ENCODE data around the gene EOGT. TPM values are rescaled to one million over a fixed set of nuclear protein-coding genes. Genes with fewer than 3 reads are reported as not detected.

Gene EOGT
- total RNA-seq, 6 experiments from 2014 or later, result 26.9 to 31.6 (median 28.2) TPM

DNA sequence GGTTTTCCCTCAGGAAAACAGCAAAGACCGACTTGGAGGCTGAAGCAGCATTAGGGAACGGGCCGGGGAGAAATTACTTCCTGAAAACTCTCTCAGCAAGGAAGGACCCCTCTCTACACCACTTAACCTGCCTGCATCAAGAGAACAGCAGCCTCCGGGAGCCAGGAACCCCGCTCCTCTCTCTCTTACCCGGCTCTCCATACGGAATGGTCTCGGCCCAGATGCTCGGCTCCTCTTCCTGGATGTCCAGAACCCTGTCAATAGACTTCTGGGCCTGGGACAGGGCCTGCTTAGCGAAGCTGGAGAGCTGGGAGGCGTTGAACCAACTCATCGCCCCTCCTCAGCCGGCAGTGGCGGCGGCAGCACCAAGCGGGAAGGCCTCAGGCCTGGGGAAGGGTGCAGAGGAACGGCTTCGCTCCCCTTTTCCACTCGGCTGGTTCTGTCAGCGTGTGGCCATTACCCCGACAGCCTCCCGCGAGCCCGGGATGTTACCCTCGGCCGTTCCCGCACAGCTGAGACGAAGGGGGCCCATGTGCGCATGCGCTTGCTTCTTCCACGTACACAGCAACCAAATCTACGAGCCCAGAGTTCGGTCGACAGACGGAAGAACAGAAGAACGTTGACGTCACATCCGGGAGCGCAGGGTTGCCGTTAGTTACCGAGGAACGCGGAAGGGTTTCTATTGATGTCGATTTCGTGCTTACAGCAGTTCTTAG lies 38.4 kb upstream of the EOGT start, which contains the start of gene TMF1:
TMF1 (minus strand) TSS at position 578 of the 716 bp plus-strand sequence; CDS start at position 331, 247 bp downstream.
- H3K4me3 Mint-ChIP-seq, result peak within 1 kb of the TSS; percentile 91
- peak within 1 kb of the TSS; percentile 99 for H3K27ac Mint-ChIP-seq
- H3K9me3 Mint-ChIP-seq, result no peaks in the 10 kb centered on the region
- peaks cover 33% of the 10 kb centered on the region for H3K4me1 Mint-ChIP-seq (ENCODE audit: low read depth)
- peaks cover 39% of the 10 kb centered on the region for H3K36me3 Mint-ChIP-seq (ENCODE audit: low read depth)
- H3K27me3 Mint-ChIP-seq (ENCODE audit: insufficient read depth), result no peaks in the 10 kb centered on the region
- peak; percentile 99 for DNase-seq
- TF ChIP-seq, protein P1, sequence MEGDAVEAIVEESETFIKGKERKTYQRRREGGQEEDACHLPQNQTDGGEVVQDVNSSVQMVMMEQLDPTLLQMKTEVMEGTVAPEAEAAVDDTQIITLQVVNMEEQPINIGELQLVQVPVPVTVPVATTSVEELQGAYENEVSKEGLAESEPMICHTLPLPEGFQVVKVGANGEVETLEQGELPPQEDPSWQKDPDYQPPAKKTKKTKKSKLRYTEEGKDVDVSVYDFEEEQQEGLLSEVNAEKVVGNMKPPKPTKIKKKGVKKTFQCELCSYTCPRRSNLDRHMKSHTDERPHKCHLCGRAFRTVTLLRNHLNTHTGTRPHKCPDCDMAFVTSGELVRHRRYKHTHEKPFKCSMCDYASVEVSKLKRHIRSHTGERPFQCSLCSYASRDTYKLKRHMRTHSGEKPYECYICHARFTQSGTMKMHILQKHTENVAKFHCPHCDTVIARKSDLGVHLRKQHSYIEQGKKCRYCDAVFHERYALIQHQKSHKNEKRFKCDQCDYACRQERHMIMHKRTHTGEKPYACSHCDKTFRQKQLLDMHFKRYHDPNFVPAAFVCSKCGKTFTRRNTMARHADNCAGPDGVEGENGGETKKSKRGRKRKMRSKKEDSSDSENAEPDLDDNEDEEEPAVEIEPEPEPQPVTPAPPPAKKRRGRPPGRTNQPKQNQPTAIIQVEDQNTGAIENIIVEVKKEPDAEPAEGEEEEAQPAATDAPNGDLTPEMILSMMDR (IDR thresholded peaks at IDR 0.05), result no peak

DNA sequence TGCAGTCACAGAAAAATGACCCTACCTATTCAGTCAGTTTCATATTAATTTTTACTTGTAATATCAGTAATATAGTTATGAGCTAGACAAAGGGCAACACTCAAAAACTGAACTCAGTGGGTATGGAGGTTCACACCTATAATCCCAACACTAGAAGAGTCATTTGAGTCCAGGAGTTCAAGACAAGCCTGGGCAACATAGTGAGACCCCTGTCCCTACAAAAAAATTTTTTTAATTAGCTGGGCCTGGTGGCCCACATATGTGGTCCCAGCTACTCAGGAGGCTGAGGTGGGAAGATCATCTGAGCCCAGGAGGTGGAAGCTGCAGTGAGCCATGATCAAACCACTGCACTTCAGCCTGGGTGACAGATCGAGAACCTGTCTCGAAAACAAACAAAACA lies 35.5 kb upstream of the EOGT start:
- no peak for DNase-seq
- Mint-ChIP-seq H3K9me3 (no peaks in the 10 kb centered on the region), H3K4me3 (peak overlapping the region; percentile 91), H3K4me1 (ENCODE audit: low read depth) (peaks cover 44% of the 10 kb centered on the region), H3K36me3 (ENCODE audit: low read depth) (peaks cover 40% of the 10 kb centered on the region), H3K27ac (peak overlapping the region; percentile 26; the same call in 1 of the 2 replicates), H3K27me3 (ENCODE audit: insufficient read depth) (no peaks in the 10 kb centered on the region)
- TF ChIP-seq, protein P1 (IDR thresholded peaks at IDR 0.05), result no peak

DNA sequence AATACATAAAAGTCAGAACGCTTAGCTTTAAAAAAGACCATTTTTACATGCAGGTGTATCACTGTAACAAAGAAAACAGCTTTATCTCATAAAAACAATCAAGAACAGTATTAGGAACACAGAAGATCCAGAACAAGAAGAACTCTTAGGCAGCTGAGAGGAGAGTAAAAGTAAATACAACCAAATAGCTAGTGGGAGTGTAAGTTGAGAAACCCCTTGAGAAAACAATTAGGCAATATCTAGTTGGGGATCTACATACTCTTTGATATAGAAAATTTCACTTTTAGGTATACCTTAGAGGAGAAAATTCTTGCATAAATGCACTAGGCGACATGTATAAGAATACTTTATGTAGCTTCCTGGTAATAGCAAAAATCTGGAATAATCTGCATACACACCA lies 31.1 kb upstream of the EOGT start:
- peaks cover 33% of the 10 kb centered on the region for H3K4me1 Mint-ChIP-seq (ENCODE audit: low read depth)
- no peak overlapping the region for H3K4me3 Mint-ChIP-seq
- H3K36me3 Mint-ChIP-seq (ENCODE audit: low read depth), result peaks cover 41% of the 10 kb centered on the region
- no peak overlapping the region for H3K27ac Mint-ChIP-seq
- no peak for DNase-seq
- H3K27me3 Mint-ChIP-seq (ENCODE audit: insufficient read depth), result no peaks in the 10 kb centered on the region; the same call in 1 of the 2 replicates
- TF ChIP-seq, protein P1 (IDR thresholded peaks at IDR 0.05), result no peak
- no peaks in the 10 kb centered on the region for H3K9me3 Mint-ChIP-seq

DNA sequence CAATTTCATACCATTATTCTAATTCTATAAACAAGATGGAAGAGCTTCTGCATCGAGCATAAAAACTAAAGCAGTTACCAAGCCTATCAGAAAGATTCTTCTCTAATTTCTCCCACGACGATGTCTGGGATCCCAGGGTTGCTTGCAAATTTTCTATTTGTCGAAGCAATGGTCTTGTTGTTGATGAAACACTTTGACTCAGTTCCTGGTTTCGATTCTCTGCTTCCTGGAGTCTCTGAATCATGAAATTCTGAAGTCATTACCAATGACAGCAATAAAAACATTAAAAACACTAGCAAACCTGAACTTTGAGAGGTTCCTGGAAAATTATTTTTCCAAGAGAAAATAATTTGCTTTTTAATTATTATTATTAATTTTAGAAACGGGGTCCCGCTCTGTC lies 20.0 kb upstream of the EOGT start:
- TF ChIP-seq, protein P1 (IDR thresholded peaks at IDR 0.05), result no peak
- peak overlapping the region; percentile 41; the same call in 1 of the 2 replicates for H3K4me3 Mint-ChIP-seq
- peak overlapping the region; percentile 80 for H3K27ac Mint-ChIP-seq
- H3K4me1 Mint-ChIP-seq (ENCODE audit: low read depth), result peaks cover 43% of the 10 kb centered on the region
- peaks cover 44% of the 10 kb centered on the region for H3K36me3 Mint-ChIP-seq (ENCODE audit: low read depth)
- H3K9me3 Mint-ChIP-seq, result no peaks in the 10 kb centered on the region
- DNase-seq, result peak; percentile 66
- H3K27me3 Mint-ChIP-seq (ENCODE audit: insufficient read depth), result 0 out of 2 replicates have a peak, but pooled peaks cover 3% of the 10 kb centered on the region

DNA sequence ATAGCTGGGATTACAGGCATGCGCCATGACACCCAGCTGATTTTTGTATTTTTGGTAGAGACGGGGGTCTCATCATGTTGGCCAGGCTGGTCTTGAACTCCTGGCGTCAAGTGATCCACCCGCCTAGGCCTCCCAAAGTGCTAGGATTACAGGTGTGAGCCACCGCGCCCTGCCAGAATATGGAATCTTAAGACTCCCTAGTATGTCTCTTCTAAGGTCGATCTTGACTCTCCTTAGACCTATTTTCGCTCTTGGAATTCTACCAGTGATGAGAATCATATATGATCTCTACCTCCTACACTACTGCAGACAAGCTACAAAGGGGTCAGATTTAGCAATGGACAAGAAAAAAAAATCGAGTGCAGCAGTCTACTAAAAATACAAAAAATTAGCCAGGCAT lies 19.3 kb upstream of the EOGT start:
- H3K36me3 Mint-ChIP-seq (ENCODE audit: low read depth), result peaks cover 45% of the 10 kb centered on the region
- TF ChIP-seq, protein P1 (IDR thresholded peaks at IDR 0.05), result no peak
- peak overlapping the region; percentile 42 for H3K4me3 Mint-ChIP-seq
- no peaks in the 10 kb centered on the region for H3K9me3 Mint-ChIP-seq
- 0 out of 2 replicates have a peak, but pooled peaks cover 3% of the 10 kb centered on the region for H3K27me3 Mint-ChIP-seq (ENCODE audit: insufficient read depth)
- peaks cover 47% of the 10 kb centered on the region for H3K4me1 Mint-ChIP-seq (ENCODE audit: low read depth)
- peak overlapping the region; percentile 80 for H3K27ac Mint-ChIP-seq
- no peak for DNase-seq
